Measurements from ENCODE around the gene CCDC60.

Gene CCDC60

GRCh38 chr12:119447618-119448017 is 113.1 kb downstream of the CCDC60 start:
- Histone ChIP-seq H3K27me3 (ENCODE audit: insufficient read depth, poor library complexity, severe bottlenecking) (no peaks in the 10 kb centered on the region), H3K4me1 (ENCODE audit: insufficient read depth, poor library complexity, severe bottlenecking) (no peaks in the 10 kb centered on the region), H3K4me3 (ENCODE audit: severe bottlenecking) (no peak overlapping the region), H3K27ac (ENCODE audit: poor library complexity, severe bottlenecking) (no peak overlapping the region), H3K9me3 (ENCODE audit: severe bottlenecking) (no peaks in the 10 kb centered on the region), H3K36me3 (ENCODE audit: low read depth) (no peaks in the 10 kb centered on the region)
- TF ChIP-seq CTCF (IDR thresholded peaks at IDR 0.05; ENCODE audit: poor library complexity, severe bottlenecking), result no peak
- no peak for ATAC-seq (ENCODE audit: low read depth)
- no peak for DNase-seq (ENCODE audit: low spot score)

- Histone ChIP-seq H3K4me3 (ENCODE audit: severe bottlenecking) (no peak overlapping the region), H3K27ac (ENCODE audit: poor library complexity, severe bottlenecking) (no peak overlapping the region), H3K36me3 (ENCODE audit: low read depth) (no peaks in the 10 kb centered on the region), H3K9me3 (ENCODE audit: severe bottlenecking) (no peaks in the 10 kb centered on the region), H3K4me1 (ENCODE audit: insufficient read depth, poor library complexity, severe bottlenecking) (no peaks in the 10 kb centered on the region), H3K27me3 (ENCODE audit: insufficient read depth, poor library complexity, severe bottlenecking) (no peaks in the 10 kb centered on the region)
- TF ChIP-seq CTCF (IDR thresholded peaks at IDR 0.05; ENCODE audit: poor library complexity, severe bottlenecking), result no peak
- no peak for ATAC-seq (ENCODE audit: low read depth)
- DNase-seq (ENCODE audit: low spot score), result no peak
Observed at GRCh38 chr12:119448611-119449131, 114.1 kb downstream of the CCDC60 start.

DNA sequence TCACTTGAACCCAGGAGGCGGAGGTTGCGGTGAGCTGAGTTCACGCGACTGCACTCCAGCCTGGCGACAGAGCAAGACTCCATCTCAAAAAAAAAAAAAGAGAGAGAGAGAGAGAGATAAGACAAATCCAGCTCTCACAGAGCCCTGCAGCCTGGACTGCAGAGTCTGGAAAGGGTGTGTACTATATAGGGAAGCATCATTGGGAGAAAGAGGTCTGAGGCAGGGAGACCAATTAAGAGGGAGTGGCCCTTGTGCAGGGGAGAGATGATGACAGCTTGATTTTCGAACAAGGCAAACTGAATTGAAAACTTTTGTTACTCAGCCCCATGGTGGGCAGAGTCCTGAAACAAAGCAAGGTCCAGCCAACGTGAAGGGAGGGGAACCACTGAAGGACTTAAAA is 116.2 kb downstream of the CCDC60 start:
- Histone ChIP-seq H3K27me3 (ENCODE audit: insufficient read depth, poor library complexity, severe bottlenecking) (no peaks in the 10 kb centered on the region), H3K9me3 (ENCODE audit: severe bottlenecking) (no peaks in the 10 kb centered on the region), H3K4me3 (ENCODE audit: severe bottlenecking) (no peak overlapping the region), H3K36me3 (ENCODE audit: low read depth) (no peaks in the 10 kb centered on the region), H3K27ac (ENCODE audit: poor library complexity, severe bottlenecking) (no peak overlapping the region), H3K4me1 (ENCODE audit: insufficient read depth, poor library complexity, severe bottlenecking) (no peaks in the 10 kb centered on the region)
- DNase-seq (ENCODE audit: low spot score), result no peak
- ATAC-seq (ENCODE audit: low read depth), result no peak
- no peak for TF ChIP-seq CTCF (IDR thresholded peaks at IDR 0.05; ENCODE audit: poor library complexity, severe bottlenecking)

DNA sequence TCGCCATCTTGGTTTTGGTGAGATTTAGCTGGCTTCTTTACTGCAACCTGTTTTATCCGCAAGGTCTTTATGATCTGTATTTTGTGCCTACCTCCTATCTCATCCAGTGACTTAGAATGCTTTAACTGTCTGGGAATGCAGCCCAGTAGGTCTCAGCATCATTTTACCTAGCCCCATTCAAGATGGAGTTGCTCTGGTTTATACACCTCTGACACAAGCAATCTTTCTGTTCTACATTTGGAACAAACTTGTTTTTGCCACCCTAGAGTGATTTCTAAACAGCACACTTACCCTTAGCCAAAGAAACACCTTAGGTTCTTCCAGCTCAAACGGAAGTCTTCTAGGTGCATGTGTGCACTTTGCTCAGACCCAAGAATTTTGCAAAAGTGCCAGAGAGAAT is 122.3 kb downstream of the CCDC60 start:
- H3K27ac ChIP-seq (ENCODE audit: poor library complexity, severe bottlenecking), result no peak overlapping the region
- H3K4me1 ChIP-seq (ENCODE audit: insufficient read depth, poor library complexity, severe bottlenecking), result no peaks in the 10 kb centered on the region
- H3K36me3 ChIP-seq (ENCODE audit: low read depth), result no peaks in the 10 kb centered on the region
- no peak for TF ChIP-seq CTCF (IDR thresholded peaks at IDR 0.05; ENCODE audit: poor library complexity, severe bottlenecking)
- no peak overlapping the region for H3K4me3 ChIP-seq (ENCODE audit: severe bottlenecking)
- DNase-seq (ENCODE audit: low spot score) (no peak), ATAC-seq (ENCODE audit: low read depth) (no peak)
- H3K9me3 ChIP-seq (ENCODE audit: severe bottlenecking), result no peaks in the 10 kb centered on the region
- no peaks in the 10 kb centered on the region for H3K27me3 ChIP-seq (ENCODE audit: insufficient read depth, poor library complexity, severe bottlenecking)

DNA sequence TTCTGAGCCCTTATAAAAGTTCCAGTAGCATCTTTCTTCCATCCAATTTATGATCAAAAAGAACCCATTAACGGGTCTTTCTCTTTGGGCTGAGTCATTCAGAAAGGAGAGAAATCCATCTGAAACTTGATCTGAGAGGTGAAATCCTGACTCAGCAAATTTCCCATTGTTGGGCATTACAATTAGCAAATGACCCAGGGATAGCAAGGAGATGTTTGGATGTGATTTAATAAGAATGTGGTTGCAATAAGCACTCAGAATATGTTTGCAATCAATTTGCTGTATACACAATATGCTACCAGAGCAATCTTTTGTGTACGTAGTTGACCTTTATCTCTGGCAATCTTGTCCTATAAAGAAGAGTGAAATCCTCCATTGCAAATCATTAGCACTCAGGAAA is 122.7 kb downstream of the CCDC60 start:
- no peaks in the 10 kb centered on the region for H3K9me3 ChIP-seq (ENCODE audit: severe bottlenecking)
- no peak overlapping the region for H3K27ac ChIP-seq (ENCODE audit: poor library complexity, severe bottlenecking)
- DNase-seq (ENCODE audit: low spot score), result no peak
- H3K27me3 ChIP-seq (ENCODE audit: insufficient read depth, poor library complexity, severe bottlenecking), result no peaks in the 10 kb centered on the region
- H3K36me3 ChIP-seq (ENCODE audit: low read depth), result no peaks in the 10 kb centered on the region
- ATAC-seq (ENCODE audit: low read depth), result no peak
- H3K4me3 ChIP-seq (ENCODE audit: severe bottlenecking), result no peak overlapping the region
- TF ChIP-seq CTCF (IDR thresholded peaks at IDR 0.05; ENCODE audit: poor library complexity, severe bottlenecking), result no peak
- no peaks in the 10 kb centered on the region for H3K4me1 ChIP-seq (ENCODE audit: insufficient read depth, poor library complexity, severe bottlenecking)
